ENCODE data around the gene MSX2.

- no peak for TF ChIP-seq CTCF (IDR thresholded peaks at IDR 0.05)
- no peak for TF ChIP-seq EZH2 (IDR thresholded peaks at IDR 0.05; ENCODE audit: borderline replicate concordance, insufficient read depth, low read depth, low read length, poor library complexity, severe bottlenecking)
Observed at GRCh38 chr5:174745590-174746103, 21.3 kb downstream of the MSX2 start.
